ENCODE measurements around the gene EIF5AL1.
"Not testable (repeated sequence)": the region's sequence is repeated elsewhere in the genome, so short reads cannot be mapped to it uniquely, and the experiment has no call there.

DNA sequence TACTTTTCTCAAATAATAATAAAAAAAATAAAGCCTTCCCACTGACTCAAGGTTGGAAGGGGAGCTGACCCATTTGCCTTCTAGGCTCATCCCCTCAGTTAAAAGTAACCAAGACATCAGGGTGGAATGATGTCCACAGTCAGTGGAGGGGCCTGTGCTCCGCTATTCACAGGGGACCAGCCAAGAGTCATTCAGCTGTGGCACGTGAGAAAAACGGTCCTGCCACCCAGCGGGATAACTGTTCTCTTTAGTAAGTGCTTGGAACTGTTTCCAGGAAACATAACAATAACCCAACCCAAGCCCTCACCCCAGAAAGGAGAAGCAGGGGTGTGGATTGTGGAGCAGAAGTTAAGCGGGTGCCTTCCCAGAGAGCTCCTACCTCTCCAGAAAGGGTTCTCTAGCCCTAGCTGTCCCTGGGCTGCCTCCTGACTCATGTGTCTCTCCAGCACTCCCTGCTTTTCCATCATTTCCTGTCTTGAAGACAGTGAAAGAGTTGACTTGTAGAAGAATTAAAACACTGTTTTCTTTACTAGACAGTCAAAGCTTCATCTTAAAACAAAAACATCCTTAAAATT, 2.3 kb upstream of the EIF5AL1 start:
- TF ChIP-seq, protein P1, sequence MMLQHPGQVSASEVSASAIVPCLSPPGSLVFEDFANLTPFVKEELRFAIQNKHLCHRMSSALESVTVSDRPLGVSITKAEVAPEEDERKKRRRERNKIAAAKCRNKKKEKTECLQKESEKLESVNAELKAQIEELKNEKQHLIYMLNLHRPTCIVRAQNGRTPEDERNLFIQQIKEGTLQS (CRISPR knock-in tag; conservative IDR thresholded peaks at IDR 0.05), result not testable (repeated sequence)
- TF ChIP-seq SMAD3 (CRISPR knock-in tag; IDR thresholded peaks at IDR 0.05; ENCODE audit: borderline replicate concordance); JUN (CRISPR knock-in tag; IDR thresholded peaks at IDR 0.05); IRF2 (CRISPR knock-in tag; IDR thresholded peaks at IDR 0.05; ENCODE audit: borderline replicate concordance, low read depth); MXD4 (CRISPR knock-in tag; IDR thresholded peaks at IDR 0.05; ENCODE audit: borderline replicate concordance); CREB1 (CRISPR knock-in tag; IDR thresholded peaks at IDR 0.05); NFYB (CRISPR knock-in tag; conservative IDR thresholded peaks at IDR 0.05; ENCODE audit: low read depth): not testable (repeated sequence)
- TF ChIP-seq, protein P2, sequence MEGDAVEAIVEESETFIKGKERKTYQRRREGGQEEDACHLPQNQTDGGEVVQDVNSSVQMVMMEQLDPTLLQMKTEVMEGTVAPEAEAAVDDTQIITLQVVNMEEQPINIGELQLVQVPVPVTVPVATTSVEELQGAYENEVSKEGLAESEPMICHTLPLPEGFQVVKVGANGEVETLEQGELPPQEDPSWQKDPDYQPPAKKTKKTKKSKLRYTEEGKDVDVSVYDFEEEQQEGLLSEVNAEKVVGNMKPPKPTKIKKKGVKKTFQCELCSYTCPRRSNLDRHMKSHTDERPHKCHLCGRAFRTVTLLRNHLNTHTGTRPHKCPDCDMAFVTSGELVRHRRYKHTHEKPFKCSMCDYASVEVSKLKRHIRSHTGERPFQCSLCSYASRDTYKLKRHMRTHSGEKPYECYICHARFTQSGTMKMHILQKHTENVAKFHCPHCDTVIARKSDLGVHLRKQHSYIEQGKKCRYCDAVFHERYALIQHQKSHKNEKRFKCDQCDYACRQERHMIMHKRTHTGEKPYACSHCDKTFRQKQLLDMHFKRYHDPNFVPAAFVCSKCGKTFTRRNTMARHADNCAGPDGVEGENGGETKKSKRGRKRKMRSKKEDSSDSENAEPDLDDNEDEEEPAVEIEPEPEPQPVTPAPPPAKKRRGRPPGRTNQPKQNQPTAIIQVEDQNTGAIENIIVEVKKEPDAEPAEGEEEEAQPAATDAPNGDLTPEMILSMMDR (IDR thresholded peaks at IDR 0.05), result not testable (repeated sequence)

All from WTC11 (cell line).